Measurements from ENCODE around the gene AQP5.

Gene AQP5

GRCh38 chr12:49923035-49923644 is 38.5 kb upstream of the AQP5 start:
- Histone ChIP-seq H3K4me3 (ENCODE audit: low read depth in 1 of 2, low read length in 2 of 2) (no peak overlapping the region), H3K27ac (ENCODE audit: low read depth, low read length) (no peak overlapping the region), H3K9me3 (ENCODE audit: low read length) (no peaks in the 10 kb centered on the region), H3K9ac (ENCODE audit: low read length) (no peak overlapping the region), H3K4me1 (ENCODE audit: insufficient read depth, low read length) (no peaks in the 10 kb centered on the region), H3K36me3 (ENCODE audit: insufficient read depth, low read length) (no peaks in the 10 kb centered on the region), H3K27me3 (ENCODE audit: control insufficient read depth in 1 of 2, insufficient read depth in 2 of 2, low read length in 2 of 2) (peaks cover 0 to 4% of the 10 kb centered on the region in 2 donors)

GRCh38 chr12:49923880-49924556 is 37.7 kb upstream of the AQP5 start:
- Histone ChIP-seq H3K4me1 (ENCODE audit: insufficient read depth, low read length) (no peaks in the 10 kb centered on the region), H3K4me3 (ENCODE audit: low read depth in 1 of 2, low read length in 2 of 2) (no peak overlapping the region), H3K9ac (ENCODE audit: low read length) (no peak overlapping the region), H3K9me3 (ENCODE audit: low read length) (no peaks in the 10 kb centered on the region), H3K36me3 (ENCODE audit: insufficient read depth, low read length) (no peaks in the 10 kb centered on the region), H3K27me3 (ENCODE audit: control insufficient read depth in 1 of 2, insufficient read depth in 2 of 2, low read length in 2 of 2) (no peaks in the 10 kb centered on the region), H3K27ac (ENCODE audit: low read depth, low read length) (no peak overlapping the region)

- Histone ChIP-seq H3K9me3 (ENCODE audit: low read length) (no peaks in the 10 kb centered on the region), H3K27ac (ENCODE audit: low read depth, low read length) (no peak overlapping the region)
Observed at GRCh38 chr12:49924628-49925246, 36.9 kb upstream of the AQP5 start.

GRCh38 chr12:49925433-49926204 is 36.1 kb upstream of the AQP5 start:
- Histone ChIP-seq H3K27ac (ENCODE audit: low read depth, low read length) (no peak overlapping the region), H3K4me3 (ENCODE audit: low read depth in 1 of 2, low read length in 2 of 2) (no peak overlapping the region), H3K4me1 (ENCODE audit: insufficient read depth, low read length) (no peaks in the 10 kb centered on the region), H3K27me3 (ENCODE audit: control insufficient read depth in 1 of 2, insufficient read depth in 2 of 2, low read length in 2 of 2) (no peaks in the 10 kb centered on the region), H3K9me3 (ENCODE audit: low read length) (no peaks in the 10 kb centered on the region), H3K9ac (ENCODE audit: low read length) (no peak overlapping the region), H3K36me3 (ENCODE audit: insufficient read depth, low read length) (no peaks in the 10 kb centered on the region)

More at GRCh38 chr12:49924628-49925246, 36.9 kb upstream of the AQP5 start:
- Histone ChIP-seq H3K27me3 (ENCODE audit: control insufficient read depth in 1 of 2, insufficient read depth in 2 of 2, low read length in 2 of 2) (no peaks in the 10 kb centered on the region), H3K4me1 (ENCODE audit: insufficient read depth, low read length) (no peaks in the 10 kb centered on the region), H3K36me3 (ENCODE audit: insufficient read depth, low read length) (no peaks in the 10 kb centered on the region), H3K9ac (ENCODE audit: low read length) (no peak overlapping the region), H3K4me3 (ENCODE audit: low read depth in 1 of 2, low read length in 2 of 2) (no peak overlapping the region)

- H3K9me3 ChIP-seq (ENCODE audit: low read length), result no peaks in the 10 kb centered on the region
- H3K36me3 ChIP-seq (ENCODE audit: insufficient read depth, low read length), result no peaks in the 10 kb centered on the region
- no peak overlapping the region for H3K27ac ChIP-seq (ENCODE audit: low read depth, low read length)
- no peak overlapping the region for H3K9ac ChIP-seq (ENCODE audit: low read length)
- H3K4me1 ChIP-seq (ENCODE audit: insufficient read depth, low read length), result no peaks in the 10 kb centered on the region
- no peak overlapping the region for H3K4me3 ChIP-seq (ENCODE audit: low read depth in 1 of 2, low read length in 2 of 2)
- no peaks in the 10 kb centered on the region for H3K27me3 ChIP-seq (ENCODE audit: control insufficient read depth in 1 of 2, insufficient read depth in 2 of 2, low read length in 2 of 2)
Observed at GRCh38 chr12:49928471-49928870, 33.2 kb upstream of the AQP5 start.

- H3K4me3 ChIP-seq (ENCODE audit: low read depth in 1 of 2, low read length in 2 of 2), result no peak overlapping the region
- no peaks in the 10 kb centered on the region for H3K9me3 ChIP-seq (ENCODE audit: low read length)
- no peaks in the 10 kb centered on the region for H3K36me3 ChIP-seq (ENCODE audit: insufficient read depth, low read length)
- H3K27ac ChIP-seq (ENCODE audit: low read depth, low read length), result no peak overlapping the region
- H3K27me3 ChIP-seq (ENCODE audit: control insufficient read depth in 1 of 2, insufficient read depth in 2 of 2, low read length in 2 of 2), result no peaks in the 10 kb centered on the region
- no peaks in the 10 kb centered on the region for H3K4me1 ChIP-seq (ENCODE audit: insufficient read depth, low read length)
- no peak overlapping the region for H3K9ac ChIP-seq (ENCODE audit: low read length)
Observed at GRCh38 chr12:49929581-49929980, 32.1 kb upstream of the AQP5 start.

GRCh38 chr12:49930515-49931288 is 31.0 kb upstream of the AQP5 start:
- Histone ChIP-seq H3K4me1 (ENCODE audit: insufficient read depth, low read length) (no peaks in the 10 kb centered on the region), H3K9ac (ENCODE audit: low read length) (no peak overlapping the region), H3K4me3 (ENCODE audit: low read depth in 1 of 2, low read length in 2 of 2) (no peak overlapping the region), H3K36me3 (ENCODE audit: insufficient read depth, low read length) (no peaks in the 10 kb centered on the region), H3K27ac (ENCODE audit: low read depth, low read length) (no peak overlapping the region), H3K27me3 (ENCODE audit: control insufficient read depth in 1 of 2, insufficient read depth in 2 of 2, low read length in 2 of 2) (no peaks in the 10 kb centered on the region), H3K9me3 (ENCODE audit: low read length) (no peaks in the 10 kb centered on the region)

GRCh38 chr12:49932023-49932422 is 29.6 kb upstream of the AQP5 start:
- no peaks in the 10 kb centered on the region for H3K36me3 ChIP-seq (ENCODE audit: insufficient read depth, low read length)
- H3K27me3 ChIP-seq (ENCODE audit: control insufficient read depth in 1 of 2, insufficient read depth in 2 of 2, low read length in 2 of 2), result no peaks in the 10 kb centered on the region
- H3K27ac ChIP-seq (ENCODE audit: low read depth, low read length), result no peak overlapping the region
- no peaks in the 10 kb centered on the region for H3K4me1 ChIP-seq (ENCODE audit: insufficient read depth, low read length)
- no peak overlapping the region for H3K4me3 ChIP-seq (ENCODE audit: low read depth in 1 of 2, low read length in 2 of 2)
- no peak overlapping the region for H3K9ac ChIP-seq (ENCODE audit: low read length)
- H3K9me3 ChIP-seq (ENCODE audit: low read length), result no peaks in the 10 kb centered on the region

- Histone ChIP-seq H3K27ac (ENCODE audit: low read depth, low read length) (no peak overlapping the region), H3K4me3 (ENCODE audit: low read depth in 1 of 2, low read length in 2 of 2) (no peak overlapping the region), H3K9me3 (ENCODE audit: low read length) (no peaks in the 10 kb centered on the region), H3K9ac (ENCODE audit: low read length) (no peak overlapping the region), H3K36me3 (ENCODE audit: insufficient read depth, low read length) (no peaks in the 10 kb centered on the region), H3K27me3 (ENCODE audit: control insufficient read depth in 1 of 2, insufficient read depth in 2 of 2, low read length in 2 of 2) (no peaks in the 10 kb centered on the region), H3K4me1 (ENCODE audit: insufficient read depth, low read length) (no peaks in the 10 kb centered on the region)
Observed at GRCh38 chr12:49932533-49933130, 29.0 kb upstream of the AQP5 start.

- H3K9me3 ChIP-seq (ENCODE audit: low read length), result no peaks in the 10 kb centered on the region
- no peaks in the 10 kb centered on the region for H3K27me3 ChIP-seq (ENCODE audit: control insufficient read depth in 1 of 2, insufficient read depth in 2 of 2, low read length in 2 of 2)
- no peaks in the 10 kb centered on the region for H3K36me3 ChIP-seq (ENCODE audit: insufficient read depth, low read length)
- no peak overlapping the region for H3K4me3 ChIP-seq (ENCODE audit: low read depth in 1 of 2, low read length in 2 of 2)
- H3K9ac ChIP-seq (ENCODE audit: low read length), result no peak overlapping the region
- H3K4me1 ChIP-seq (ENCODE audit: insufficient read depth, low read length), result no peaks in the 10 kb centered on the region
- no peak overlapping the region for H3K27ac ChIP-seq (ENCODE audit: low read depth, low read length)
Observed at GRCh38 chr12:49933796-49934195, 27.9 kb upstream of the AQP5 start.
